Hindlimb muscle (tissue), 1 donor: ENCODE measurements around the gene SNED1. TPM values are rescaled to one million over a fixed set of nuclear protein-coding genes. Genes with fewer than 3 reads are reported as not detected.

Source experiments
- DNase-seq: peaks from one replicate; pipeline ENCODE4 v3.0.0-alpha.2; 2013
- polyA plus RNA-seq: library from polyadenylated mRNA; unstranded; fragments of 120-200 nt; gene quantifications from one replicate; pipeline ENCODE4 v1.2.1, GENCODE V29; 2013; ENCODE audit not compliant: insufficient read length

The SNED1 gene
- polyA plus RNA-seq, 1 donor = 5.1 TPM

DNA sequence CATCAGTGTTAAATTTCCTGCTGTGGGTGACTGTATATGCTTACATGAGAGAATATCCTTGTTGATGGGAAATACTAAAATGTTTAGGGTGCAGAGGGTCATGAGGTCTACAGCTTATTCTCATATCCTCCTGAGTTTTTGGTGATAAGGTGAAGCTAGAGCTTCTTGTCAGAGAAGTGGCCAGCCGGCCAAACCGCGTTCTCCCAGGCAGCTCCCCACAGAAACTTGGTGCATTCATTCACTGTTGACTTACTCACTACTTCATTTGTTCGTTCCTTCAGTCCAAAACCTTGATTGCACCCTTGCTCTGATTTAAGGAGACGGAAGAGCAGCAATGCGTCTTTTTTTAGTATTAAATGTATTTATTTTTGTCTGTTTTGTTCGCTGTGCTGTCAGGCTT is 8.7 kb downstream of the SNED1 start:
- no peak for DNase-seq

DNA sequence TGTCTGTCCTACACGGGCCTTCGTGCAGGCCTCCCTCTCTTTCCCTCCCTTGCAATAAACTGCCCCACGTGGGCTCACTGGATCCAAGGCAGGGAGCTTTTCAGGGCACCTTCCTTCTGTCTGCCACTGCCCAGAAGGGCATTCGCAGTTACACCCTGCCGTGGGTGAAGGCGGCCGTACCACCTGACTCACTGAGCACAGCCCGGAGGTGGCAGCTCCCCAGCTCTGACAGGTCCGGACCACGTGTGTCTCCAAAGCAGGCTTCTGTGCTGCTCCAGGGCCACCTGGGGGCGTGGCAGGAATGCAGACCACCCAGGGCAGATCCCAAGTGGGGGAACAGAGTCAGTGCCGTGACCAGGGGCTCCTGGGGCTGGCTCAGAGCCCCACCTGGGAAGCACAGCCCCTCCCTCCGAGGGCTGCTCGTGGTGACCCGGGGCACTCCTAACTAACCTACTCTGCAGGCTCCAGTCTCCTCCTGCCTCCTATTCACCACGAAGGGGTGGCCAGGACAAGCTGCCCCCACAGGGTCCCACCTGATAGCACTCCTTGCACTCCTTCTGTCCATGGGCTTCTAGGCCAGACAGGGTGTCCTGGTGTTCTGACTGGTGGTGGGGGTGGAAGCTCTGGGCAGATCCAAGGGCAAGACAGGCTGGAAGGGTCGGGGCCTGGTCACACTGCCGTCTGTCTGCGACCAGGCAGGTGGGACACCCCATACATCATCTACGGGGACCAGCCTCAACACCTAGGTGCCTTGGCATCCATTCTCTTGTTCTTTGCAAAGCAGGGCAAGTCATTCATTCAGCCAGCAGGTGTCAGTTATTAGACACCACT is 9.7 kb downstream of the SNED1 start:
- no peak for DNase-seq

DNA sequence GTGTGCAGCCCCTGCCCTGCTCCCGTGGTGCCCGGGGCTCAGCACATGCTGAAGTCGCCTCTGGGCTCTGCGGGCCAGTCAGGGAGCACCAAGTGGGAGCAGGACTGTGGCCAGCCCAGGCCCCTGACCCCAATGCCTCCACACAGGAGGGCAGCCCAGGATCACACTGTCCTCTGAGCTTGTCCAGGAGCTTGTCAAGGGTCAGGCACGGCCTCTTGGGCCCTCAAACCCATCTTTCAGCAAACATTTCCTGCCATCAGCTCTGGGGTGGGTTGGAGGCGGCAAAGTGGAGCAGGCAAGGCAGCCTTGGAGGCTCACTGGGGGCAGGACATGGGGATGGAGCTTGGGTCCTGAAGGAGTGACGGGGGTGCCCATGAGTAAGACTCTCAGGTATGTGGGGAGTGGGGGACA is 10.3 kb downstream of the SNED1 start:
- no peak for DNase-seq

DNA sequence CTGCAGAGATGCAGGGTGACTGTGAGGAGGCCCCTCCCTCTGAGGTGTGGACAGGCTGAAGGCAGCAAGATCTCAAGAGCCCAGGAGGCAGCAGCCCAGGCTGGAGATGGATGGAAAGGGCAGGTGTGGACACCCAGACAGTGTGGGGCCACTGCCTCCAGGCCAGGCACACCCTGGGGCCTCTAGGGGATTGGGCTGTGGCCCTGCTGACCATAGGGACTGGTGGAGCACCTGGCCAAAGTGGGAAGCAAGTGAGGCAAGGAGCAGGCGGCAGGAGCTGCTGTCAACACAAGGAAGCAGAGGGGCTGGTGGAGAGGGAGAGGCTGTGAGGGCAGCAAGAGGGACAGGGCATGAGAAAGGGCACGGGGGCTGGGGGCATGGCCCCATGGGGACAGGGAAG is 10.8 kb downstream of the SNED1 start:
- no peak for DNase-seq

DNA sequence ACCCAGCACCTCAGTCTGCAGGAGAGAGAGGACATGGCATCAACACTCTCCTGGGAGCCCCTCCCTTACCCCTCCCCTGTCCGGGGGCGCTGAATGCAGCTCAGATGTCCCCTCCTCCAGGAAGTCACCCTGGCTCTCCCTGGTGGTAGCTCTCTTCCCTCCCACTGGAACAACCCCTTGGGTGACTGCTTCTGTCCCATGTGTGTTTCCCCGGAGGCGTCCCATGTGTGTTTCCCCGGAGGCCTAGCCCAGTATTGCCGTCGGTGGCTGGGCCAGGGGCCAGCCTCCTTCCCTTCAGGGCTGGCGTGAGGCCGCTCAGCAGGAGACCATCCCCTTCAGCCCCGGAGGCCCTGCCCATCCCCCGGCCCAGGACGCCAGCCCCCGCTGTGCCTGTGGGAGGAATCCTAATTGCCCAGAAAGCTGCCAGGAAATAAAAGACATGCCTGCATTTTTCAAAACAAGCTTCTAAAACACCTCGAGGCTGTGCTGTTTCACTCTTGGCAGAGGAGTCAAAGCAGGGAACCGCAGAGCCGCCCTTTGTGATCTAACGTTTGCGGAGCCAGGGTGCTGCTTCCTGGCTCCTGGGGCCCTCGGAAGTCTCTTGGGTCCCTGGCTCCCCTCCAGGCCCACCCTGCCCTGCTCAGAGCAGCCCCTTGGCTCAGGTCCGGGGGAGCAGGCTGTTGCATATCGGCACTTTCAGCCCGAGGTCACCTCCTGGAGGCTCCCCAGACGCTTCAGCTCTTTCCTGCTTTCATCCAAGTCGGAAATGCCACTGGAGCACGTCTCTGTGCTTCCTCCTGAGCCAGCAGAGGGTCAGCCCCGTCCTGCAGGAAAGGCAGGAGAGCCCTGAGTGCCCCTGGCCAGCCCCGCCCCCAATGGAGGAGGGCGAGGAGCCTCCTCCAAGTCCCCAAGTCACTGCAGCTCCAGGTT is 11.4 kb downstream of the SNED1 start:
- no peak for DNase-seq

DNA sequence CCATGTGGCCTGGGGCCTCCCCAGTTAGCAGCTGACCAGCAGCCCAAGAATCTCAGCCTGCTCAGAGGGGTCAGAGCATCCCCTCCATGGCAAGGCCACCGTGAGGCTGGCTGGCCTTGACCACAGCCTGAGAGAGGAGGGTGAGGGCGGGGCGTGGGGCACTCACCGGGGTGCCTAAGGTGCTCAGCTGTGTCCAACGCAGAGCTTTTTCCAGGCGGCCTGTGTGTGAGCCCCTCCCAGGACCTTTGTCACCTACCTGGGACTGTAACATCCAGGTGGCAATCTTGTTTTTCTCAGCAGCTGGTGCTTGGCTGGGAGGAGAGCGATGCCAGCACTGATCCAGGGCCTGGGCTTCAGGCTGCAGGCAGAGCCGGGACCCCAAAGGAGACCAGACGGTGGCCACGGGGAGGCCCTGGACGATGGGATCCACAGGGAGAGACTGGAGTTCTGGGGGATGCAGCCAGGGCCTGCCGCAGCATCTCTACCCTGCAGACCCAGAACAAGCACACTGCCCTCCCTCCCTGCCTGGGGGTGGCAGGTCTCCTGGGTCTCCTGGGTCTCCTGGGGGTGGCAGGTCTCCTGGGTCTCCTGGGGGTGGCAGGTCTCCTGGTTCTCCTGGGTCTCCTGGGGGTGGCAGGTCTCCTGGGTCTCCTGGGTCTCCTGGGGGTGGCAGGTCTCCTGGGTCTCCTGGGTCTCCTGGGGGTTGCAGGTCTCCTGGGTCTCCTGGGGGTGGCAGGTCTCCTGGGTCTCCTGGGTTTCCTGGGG is 12.3 kb downstream of the SNED1 start:
- no peak for DNase-seq

DNA sequence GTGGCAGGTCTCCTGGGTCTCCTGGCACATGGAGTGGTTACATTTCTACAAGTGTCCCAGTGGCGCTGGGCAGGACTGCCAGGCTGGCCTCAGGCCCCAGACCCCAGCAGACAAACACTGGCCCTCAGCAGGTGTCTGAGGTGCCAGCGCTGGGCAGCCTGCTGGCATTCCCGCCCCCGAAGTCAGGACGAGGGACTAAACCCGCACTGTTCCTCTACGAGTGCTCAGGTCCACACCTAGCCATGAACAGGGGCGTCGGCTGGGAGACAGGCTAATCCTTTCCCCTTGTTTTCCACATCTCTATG is 12.8 kb downstream of the SNED1 start:
- no peak for DNase-seq

DNA sequence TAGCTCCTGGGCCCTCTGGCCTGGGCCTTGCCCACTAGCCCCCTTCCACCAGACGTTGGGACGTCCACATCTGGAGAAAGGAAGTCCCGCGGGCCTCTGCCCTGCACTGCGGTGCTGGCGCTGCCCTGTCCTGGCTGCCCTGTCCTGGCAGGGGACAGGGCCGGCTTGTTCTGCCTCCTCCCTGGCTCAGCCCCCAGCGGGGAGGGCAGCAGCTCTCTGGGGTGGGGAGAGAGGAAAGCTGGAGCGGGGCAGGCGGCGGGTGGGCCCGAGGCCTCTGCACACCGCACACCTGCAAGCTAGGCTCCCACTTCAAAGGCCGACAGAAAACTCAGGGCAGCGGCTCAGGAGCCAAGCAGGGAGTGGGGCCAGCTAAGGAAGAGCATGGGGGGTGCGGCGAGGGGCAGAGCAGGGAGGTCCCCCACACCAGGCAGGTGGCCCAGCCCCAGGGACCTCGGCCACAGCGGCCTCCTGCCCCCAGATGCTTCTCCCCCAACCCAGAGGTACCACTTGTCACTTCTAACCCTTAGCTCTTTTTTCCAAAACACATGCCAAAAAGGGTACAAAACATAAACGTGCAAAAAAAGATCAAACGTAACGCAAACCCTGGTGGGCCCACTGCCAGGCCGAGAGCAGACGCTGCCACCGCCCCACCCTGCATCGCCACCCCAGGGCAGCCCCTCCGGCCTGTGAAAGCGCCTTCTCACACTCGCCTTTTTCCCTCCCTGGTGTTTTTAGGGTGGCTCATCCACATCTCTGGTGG is 13.5 kb downstream of the SNED1 start:
- no peak for DNase-seq

DNA sequence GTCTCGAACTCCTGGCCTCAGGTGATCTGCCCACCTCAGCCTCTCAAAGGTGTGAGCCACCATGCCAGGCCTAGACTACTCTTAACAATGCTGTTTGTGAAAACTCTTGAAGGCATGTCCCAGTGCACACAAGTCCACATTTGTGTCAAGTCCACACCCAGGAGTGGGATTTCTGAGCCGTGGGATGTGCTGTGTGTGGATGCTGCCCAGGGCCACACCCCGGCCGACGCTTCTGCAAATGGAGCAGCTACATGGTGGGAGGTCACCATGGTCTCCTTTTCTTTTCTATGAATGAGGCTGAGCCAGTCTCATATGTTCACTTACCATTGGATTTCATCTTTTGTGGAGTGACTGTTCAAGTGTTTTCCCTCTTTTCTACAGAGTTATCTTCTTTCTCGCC is 15.8 kb downstream of the SNED1 start:
- DNase-seq = no peak

DNA sequence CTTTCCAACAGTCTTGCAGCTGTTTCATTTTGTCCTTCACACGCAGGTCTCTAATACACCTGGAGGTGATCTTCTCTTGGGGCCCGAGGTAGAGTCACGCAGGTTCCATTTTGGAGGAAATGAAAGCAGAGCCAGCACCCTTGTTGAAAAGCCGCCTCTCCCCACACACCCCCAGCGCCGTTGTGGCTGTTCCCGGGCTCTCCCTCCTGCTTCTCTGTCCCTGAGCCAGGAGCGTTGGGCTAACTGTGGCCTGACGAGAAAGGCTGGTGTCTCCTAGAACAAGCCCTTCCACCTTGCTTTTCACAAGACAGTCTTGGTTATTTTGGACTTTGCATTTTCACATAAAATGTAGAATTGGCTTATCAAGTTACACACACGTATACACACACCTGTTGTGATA is 16.3 kb downstream of the SNED1 start:
- DNase-seq = no peak

DNA sequence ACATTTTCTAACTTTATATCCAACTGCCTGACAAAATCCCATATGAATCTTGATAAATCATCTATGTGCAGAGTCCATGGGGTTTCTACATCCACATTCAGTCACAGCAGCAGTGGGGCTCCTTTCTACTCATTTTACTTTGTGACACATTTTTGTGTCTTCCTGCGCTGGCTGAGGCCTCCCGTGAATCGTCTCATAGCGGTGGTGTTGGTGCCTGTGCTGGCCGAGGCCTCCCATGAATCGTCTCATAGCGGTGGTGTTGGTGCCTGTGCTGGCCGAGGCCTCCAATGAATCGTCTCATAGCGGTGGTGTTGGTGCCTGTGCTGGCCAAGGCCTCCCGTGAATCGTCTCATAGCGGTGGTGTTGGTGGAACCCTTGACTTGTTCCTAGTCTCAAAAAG is 17.0 kb downstream of the SNED1 start:
- no peak for DNase-seq

DNA sequence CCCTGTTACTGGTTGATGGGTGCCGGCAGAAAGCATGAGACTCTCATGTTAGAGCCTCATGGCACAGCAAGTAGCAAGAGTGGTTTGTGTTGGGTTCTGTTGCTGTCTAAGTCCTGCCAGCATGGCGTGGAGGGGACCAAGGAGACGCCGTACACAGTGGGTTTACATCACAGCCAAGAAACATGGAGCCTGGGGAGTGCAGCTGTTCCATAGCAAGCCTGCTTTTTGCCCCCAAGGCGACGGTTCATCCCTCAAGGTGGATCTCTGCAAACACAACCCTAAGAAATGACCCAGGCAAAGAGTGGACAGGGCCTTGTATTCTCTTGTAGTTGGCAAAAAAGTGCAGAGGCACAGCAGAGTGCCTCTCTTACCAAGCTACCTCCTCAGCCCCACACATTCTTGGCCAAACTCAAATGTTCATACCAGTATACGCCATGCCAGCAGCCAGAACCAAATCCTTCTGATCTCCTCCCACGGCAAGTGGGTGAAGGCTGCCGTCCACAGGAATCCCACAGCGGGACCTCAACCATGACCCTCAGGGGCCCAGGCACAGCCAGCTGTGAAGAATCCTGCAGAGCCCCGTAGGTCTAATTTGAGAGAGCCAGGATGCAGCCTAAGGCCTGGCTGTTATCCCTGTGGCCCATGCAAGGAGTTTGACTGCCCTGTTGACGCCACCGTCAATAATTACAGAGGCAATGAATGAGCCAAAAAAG is 19.0 kb downstream of the SNED1 start:
- DNase-seq = no peak

DNA sequence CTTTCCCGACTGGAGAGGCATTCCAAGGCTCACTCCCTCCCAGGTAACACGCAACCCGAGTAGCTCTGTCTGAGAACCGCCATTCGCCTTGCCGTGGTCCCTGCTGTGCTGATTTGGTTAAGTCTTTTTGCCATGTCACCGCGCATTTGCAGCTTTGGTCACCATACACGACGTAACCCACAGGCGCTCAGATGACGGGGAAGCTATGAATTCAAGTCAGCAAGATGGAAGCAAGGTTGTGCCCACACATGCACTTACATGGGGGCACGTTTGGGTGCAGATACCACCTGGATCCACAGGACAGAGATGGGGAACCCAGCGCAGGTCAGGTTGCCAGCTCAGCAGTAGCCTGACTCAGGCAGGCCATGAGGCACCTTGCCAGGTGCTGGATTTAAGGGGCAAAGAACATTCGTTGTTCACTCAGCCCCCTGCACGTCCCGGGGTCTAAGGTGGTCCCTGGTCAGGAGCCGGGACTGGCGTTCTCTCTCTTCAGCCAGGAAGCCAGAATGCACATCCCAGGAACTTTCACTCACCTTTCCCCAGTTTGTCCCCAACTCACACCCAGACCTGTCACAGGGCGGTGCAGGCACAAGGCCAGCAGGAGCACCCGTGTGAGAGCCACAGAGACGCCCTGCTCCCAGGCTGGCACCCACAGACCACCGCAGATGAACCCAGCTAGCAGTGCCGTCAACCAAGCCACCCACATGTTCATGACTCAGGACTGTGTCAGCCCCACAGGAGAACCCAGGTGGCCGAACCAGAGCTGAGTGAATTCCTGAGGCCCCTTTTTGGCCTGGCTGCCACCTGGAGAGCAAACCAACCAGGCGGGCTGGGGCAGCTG is 19.9 kb downstream of the SNED1 start:
- no peak for DNase-seq

DNA sequence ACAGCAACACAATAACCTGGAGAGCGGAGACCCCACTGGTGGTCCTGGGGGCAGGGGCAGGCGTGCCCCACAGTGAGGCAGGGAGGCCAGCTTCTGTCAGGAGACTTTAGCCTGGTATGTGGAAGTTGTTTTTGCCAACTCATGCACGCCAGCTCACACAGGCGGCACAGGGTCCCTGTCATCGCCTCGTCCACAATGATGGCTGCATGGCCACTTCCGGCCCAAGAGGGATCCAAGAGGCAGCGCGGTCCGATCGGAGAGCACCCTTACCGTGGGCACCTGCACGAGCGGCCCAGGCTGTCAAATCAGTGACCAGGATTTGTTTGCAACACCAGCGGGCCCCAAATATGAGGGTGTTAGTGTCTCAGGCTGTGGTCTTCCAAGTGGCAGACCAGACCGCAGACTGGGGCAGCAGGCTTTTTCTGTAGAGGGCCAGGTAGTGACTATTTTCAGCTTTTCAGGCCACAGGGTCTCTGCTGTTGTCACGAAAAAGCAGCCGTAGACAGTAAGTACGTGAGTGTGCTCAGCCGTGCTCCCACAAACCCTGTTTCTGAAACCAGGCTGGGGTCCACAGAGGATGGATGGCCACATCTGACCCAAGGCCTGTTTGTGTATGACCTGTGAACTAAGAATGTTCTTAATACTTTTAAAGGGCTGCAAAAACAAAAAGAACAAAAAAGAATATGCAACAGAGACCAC is 21.2 kb downstream of the SNED1 start:
- no peak for DNase-seq

DNA sequence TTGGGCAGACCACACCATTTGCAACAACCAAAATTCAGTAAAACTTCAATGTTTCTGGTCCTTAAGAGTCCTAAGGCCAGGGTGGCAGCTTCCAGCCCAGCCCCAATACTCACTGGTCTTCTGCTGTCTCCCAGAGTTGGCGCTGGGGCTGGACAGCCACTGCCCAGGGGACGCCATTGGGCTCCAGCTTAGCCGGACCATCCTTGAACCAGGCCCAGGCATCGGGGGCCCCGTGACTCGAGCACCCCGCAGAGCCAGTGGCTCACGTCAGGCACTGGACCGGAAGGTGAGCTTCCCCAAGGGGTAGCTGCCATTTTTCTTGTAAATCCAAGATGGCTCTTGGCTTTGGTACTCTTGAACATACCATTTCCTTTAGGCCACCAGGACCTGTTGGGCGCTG is 21.8 kb downstream of the SNED1 start:
- DNase-seq = no peak

DNA sequence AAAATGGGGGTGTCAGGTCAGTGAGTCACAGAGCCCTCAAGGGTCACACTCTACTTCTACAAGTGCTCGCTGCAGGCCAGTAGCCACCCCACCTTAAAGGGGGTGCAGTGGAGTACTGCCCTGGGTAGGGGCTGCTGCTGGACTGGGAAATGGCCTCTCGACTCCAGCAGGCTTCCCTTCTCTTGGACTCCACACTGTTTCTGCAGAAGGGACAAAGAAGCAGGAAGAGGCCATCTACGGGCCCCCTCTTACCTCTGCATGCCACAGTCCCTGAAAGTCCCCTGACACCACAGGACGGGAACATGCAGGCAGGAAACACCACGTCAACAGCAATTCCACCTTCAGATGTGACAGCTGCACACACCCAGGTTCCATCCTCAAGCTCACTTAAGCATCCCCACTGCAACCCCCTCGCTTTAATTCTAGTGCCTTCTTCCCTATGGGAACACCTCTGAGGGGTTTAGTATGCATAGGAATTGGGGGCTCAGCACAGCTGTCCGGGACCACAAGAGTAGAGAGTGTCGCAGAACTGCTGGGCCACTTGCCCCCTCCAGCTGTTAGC is 22.3 kb downstream of the SNED1 start:
- DNase-seq = no peak

DNA sequence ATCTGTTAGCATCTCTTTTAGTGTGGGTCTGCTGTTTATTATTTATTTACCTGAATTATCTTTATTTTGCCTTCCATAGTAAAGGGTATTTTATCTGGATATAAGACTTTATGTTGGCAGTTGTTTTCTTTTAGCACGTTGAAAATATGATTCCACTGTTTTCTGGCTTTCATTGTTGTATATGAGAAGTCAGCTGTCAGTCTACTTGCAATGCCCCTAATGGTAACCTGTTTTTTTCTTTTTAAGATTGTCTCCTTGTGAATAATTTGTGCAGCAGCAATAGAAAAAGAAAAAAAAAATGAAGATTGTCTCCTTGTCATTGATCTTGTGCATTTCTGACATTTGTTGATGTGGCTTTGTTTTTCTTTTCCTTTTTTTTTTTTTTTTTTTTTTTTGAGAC is 27.2 kb downstream of the SNED1 start:
- DNase-seq = no peak

DNA sequence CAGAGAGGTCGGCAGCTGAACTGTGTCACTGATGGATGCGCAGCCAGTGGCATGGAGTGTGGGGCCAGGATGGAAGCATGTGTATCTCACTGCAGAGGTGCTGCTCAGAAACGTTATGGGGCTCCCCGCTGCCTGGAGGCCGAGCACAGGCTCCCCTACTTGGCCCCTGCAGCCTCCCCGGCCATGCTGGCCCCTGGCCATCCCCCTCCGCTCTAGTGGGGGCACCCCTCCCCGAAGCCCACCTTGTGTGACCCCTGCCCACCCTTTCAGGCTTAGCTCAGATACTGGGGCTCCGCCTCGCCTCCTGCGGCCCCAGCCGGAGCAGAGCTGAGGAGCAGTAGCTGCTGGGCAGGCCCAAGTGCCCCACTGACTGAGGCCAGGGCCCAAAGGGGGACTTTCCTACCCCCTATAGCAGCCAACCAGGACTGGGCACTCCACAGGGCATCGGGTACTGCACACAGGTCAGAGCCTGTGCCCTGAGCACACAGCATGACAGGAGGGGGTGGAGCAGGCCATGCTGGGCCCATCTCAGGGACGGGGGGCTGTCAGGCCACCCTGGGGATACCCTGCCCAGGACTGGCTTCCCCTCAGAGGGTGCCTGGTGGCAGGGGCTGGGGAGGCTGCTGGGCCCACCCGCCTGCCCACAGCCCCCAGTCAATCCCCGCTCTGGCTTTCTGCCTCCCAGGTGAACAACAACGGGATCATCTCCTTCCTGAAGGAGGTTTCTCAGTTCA is 31.3 kb downstream of the SNED1 start:
- DNase-seq = no peak

DNA sequence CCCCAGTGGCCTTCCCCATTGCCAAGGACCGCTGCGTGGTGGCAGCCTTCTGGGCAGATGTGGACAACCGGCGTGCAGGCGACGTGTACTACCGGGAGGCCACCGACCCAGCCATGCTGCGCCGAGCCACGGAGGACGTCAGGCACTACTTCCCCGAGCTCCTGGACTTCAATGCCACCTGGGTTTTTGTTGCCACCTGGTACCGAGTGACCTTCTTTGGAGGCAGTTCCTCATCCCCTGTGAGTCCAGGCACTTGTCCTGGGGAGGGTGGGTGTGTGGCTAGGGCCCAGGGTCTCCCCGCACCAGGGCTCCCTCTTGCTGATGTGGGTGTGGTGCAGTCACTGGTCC is 31.9 kb downstream of the SNED1 start:
- no peak for DNase-seq
